Raji (cell line): ENCODE measurements around the gene SPTAN1.

ENCODE experiments used
- POLR2A ChIP-seq: IDR thresholded peaks from 2 replicates; pipeline ENCODE4 v1.6.1; 2011; ENCODE audit warnings: low read depth, low read length, control low read depth; ENCODE audit not compliant: insufficient read depth

Gene SPTAN1

GRCh38 chr9:128657344-128657704, 104.9 kb downstream of the SPTAN1 start:
- TF ChIP-seq POLR2A, result no peak

DNA sequence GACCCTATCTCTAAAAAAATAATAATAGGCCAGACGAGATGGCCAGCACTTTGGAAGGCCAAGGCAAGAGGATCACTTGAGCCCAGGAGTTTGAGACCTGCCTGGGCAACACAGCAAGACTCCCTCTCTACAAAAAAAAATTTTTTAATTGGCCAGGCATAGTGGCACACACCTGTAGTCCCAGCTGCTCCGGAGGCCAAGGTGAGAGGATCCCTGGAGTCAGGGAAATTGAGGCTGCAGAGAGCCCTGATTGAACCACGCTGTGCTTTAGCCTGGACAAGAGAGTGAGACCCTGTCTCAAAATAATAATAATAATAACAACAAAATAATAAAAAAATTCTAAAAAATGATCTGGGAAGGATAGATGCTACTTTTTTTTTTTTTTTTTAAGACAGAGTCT, 105.4 kb downstream of the SPTAN1 start:
- no peak for TF ChIP-seq POLR2A

DNA sequence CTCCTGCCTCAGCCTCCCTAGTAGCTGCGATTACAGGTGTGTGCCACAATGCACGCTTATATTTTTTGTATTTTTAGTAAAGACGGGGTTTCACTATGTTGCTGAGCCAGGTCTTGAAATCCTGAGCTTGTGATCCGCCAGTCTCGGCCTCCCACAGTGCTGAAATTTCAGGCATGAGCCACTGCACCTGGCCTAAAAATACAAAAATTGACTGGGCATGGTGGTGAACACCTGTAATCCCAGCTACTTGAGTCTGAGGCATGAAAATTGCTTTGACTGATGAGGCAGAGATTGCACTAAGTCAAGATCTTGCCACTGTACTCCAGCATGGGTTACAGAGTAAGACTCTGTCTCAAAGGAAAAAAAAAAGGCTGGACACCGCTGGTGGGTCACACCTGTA, 117.4 kb downstream of the SPTAN1 start:
- no peak for TF ChIP-seq POLR2A

DNA sequence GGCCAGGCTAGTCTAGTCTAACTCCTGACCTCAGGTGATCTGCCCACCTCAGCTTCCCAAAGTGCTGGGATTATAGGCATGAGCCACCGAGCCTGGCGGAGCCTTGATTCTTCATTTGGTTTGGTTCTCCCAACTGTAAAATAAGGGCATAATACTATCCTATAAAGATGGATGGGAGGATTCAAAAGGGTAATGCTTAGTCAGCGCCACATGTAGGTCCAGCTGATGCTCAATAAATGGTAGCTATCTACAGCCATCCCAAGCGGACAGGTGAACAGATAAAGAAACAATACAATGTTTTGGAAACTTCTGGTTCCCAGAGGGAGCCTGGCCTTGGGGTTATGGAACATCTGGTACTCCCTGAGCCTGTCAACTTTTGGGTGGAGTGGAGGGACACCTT, 123.0 kb downstream of the SPTAN1 start:
- TF ChIP-seq POLR2A, result no peak

- TF ChIP-seq POLR2A, result no peak
Measured at GRCh38 chr9:128677794-128678193, 125.4 kb downstream of the SPTAN1 start.
